Activated effector memory CD4-positive, alpha-beta T cell treated with Interleukin-2 at 50 U/mL for 16 hours (primary cell): ENCODE results near the gene TEPSIN.

Experiments used
- DNase-seq: peaks from one replicate; pipeline ENCODE4 v3.0.0-alpha.2; 2020

Gene TEPSIN, protein sequence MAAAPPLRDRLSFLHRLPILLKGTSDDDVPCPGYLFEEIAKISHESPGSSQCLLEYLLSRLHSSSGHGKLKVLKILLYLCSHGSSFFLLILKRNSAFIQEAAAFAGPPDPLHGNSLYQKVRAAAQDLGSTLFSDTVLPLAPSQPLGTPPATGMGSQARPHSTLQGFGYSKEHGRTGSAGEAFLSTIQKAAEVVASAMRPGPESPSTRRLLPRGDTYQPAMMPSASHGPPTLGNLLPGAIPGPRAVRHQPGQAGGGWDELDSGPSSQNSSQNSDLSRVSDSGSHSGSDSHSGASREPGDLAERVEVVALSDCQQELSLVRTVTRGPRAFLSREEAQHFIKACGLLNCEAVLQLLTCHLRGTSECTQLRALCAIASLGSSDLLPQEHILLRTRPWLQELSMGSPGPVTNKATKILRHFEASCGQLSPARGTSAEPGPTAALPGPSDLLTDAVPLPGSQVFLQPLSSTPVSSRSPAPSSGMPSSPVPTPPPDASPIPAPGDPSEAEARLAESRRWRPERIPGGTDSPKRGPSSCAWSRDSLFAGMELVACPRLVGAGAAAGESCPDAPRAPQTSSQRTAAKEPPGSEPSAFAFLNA

DNA sequence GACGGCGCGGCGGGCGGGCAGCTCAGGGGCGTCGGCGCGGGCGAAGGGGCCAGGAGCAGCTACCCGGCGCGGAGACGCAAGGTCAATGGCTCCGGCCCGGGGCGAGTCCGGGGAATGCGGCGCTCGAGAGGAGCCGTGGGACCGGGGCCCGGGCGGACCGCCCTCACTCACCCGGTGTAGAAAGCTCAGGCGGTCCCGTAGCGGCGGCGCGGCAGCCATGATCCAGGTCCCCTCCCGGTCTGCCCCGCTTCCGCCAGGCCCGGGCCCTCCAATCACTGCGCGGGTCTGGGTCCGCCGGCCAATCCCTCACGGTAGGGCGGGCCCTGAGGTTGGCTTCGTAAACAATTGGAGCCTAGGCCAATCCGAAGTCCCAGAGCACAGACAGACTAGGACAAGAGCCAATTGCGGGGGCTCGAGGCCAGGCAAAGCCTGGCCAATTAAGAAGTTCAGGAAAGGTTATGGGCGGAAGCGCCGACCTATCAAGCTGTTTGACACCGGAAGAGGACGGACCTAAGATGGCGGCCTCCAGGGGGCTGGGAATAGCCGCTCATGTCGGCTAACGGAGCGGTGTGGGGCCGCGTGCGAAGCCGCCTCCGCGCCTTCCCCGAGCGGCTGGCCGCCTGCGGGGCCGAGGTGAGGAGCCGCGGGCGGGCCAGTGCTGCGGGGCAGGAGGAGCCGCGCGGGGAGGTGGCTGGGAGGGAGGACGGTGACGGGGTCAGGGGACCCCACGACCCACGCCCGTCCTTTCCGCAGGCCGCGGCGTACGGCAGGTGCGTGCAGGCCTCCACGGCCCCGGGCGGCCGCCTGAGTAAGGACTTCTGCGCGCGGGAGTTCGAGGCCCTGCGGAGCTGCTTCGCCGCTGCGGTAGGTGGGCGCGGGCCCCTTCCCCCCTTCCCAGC, at the start of gene TEPSIN, which contains the start of gene NDUFAF8:
Gene TEPSIN (minus strand): TSS at position 241 of the 899 bp plus-strand sequence. CDS start 22 bp downstream, at position 219.
Gene NDUFAF8 (plus strand): TSS at position 504 of the 899 bp plus-strand sequence. CDS start 46 bp downstream, at position 550.
- peak; percentile 94 for DNase-seq

DNA sequence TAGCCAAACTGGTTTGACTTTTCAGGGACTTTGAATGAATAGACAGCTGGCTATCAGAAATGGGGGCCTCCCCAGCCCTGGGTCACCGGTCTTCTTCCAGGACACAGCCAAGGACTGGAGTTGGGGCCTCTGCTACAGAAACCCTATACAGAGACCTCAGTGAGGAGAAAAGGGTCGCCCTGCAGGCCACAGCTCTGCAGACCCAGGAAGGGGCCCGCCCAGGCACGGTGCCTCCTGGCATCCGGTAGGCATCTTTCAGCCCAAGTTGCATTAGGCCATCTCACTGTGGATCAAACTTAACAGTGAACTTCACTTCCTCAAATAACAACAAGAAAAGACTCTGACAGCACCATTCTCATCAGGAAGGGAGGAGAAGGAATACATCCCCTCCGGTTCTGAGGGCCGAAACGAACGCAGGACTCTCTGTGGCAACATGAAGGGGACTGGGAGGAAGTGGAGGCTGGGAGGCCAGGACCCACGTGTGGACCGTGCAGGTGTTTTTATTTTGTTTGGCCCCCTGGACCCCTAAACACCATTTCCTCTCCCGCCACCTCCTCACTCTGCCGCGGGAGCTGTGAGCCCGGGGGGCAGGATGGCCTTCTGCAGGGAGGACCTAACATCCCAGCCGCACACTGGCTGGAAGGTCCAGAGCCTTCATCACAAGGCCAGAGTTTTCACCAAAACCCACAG, 49.0 kb upstream of the TEPSIN start:
- DNase-seq: peak; percentile 12

DNA sequence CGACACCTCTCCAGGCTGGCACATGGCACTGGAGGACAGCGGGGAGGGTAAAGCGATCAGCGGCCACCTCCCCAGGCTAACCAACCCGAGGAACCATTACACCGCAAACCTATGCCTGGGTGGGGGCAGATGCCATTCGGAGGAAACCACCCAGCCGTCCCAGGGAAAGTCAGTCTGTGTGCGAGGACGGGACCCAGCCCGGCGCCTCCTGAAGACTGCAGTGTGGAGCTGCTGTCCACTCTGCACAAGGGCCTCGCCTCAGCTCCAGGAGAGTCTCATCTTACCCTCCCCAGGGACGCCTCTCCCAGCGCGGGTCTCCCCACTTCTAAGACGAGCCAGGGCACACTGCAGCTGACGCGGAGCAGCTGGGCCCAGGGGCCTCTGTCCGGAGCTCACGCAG, 48.3 kb upstream of the TEPSIN start:
- DNase-seq: no peak

DNA sequence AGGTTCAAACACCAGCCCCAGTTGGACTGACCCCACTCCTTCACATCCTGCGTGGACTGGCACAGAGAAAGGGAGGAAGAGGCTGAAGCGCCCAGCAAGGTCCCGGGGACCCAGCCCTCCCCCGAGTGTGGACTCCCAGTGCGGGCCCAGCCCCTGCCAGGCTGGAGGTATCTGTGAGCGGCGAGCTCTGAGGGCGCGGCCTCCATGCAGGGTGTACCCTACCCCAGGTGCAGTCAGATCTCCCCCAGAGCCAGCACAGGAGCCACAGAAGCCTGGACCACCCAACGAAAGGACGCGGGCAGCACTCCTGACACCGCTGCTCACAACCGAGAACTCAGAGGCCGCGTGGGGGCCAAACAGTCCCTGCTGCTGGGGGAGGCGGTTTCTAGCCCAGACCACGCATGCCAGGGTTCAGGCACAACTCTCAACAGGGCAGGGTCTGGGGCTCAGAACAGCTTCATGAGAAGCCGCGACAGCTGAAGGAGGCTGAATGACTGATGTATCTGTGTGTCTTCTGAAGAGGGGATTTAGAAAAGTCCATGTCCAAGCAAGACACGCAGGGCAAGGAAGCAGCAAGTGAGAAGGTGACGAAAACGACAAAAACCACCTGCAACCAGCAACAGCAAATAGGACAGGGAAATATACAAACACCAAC, 47.8 kb upstream of the TEPSIN start:
- DNase-seq: no peak

DNA sequence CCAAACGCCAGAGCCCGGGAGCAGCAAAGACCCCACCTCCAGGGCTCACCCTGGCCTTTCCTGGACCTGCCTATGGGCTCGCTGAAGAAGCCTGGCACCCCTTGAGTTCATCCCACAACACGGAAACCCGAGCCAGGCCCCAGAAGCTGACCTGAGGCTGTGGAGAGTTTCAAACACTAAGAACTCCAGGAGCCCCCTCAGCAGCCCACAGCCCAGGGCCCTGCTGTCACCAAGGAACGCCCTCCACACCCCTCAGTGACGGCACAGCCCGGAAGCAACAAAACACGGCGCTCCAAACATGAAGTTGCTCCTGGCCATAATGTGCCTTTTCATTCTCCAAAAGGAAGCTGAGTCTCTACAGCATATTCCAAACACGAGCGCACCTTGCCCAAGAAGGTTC, 47.0 kb upstream of the TEPSIN start:
- DNase-seq: no peak

DNA sequence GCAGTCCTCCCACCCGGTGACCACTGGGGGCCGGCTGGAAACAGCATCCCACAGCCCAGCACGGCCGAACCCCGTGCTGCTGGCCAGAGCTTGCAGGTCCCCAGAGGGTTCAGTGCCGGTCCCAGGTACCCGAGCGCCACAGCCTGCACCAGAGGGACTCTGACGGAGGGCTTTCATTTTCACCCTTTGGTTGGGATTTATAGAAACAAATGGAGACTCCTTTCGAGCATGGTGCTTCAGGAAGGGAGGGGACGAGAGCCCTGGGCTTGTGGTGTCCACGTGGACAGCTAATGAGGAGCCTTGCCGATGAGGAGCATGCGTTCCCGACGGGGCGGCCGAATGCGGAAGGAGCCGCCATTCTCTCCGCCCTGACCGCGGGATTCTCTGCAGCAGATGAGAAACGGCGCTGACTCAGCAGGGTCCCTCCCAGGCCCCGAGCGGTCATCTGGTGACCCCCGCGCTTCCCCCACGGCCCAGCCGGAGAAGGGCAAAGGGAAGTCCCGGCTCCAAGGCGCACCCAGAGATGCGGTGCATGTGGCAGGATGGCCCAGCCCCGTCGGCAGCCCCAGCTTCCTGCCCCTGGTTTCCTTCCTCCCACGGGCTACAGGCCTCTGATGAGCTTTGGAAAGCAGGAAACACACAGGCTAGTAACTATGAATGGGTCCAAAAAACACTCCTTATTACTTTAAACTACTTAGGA, 46.5 kb upstream of the TEPSIN start:
- DNase-seq: peak; percentile 48

DNA sequence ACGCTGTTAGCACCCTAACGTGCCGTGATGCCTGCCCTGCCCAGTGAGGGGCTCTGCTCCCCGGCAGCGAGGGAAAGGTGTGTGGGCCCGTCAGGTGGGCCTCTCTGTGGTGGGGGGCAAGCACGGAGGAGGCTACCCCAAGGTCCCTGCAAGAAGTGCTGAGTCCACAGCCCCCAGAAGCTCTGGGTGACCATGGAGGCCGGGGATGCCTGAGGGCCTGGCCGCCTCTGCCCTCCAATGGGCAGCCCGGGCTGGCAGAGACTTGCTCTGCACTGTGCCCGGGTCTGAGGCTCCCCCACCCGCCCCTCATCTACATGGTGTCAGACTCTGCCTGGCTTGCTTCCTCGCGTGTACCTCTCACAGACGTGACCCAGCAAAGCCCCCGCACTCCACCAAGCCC, 44.0 kb upstream of the TEPSIN start:
- no peak for DNase-seq

DNA sequence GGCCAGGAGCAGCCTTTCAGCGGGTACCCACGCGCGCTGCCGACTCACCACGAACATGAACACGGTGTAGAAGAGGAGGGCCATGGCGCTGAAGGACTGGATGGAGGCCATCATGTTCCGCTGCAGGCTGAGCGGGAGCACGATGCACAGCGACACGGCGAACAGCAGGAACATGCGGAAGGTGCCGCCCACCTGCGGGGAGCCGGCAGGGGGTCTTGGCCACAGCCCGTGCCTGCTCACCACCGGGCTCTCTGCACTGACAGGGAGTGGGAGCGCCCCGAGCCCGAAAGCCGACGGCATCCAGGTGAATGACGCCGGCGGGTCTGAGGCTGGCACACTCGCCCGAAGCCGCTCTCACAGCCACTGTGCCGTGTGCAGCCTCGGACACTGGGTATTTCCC, 43.3 kb upstream of the TEPSIN start:
- no peak for DNase-seq

DNA sequence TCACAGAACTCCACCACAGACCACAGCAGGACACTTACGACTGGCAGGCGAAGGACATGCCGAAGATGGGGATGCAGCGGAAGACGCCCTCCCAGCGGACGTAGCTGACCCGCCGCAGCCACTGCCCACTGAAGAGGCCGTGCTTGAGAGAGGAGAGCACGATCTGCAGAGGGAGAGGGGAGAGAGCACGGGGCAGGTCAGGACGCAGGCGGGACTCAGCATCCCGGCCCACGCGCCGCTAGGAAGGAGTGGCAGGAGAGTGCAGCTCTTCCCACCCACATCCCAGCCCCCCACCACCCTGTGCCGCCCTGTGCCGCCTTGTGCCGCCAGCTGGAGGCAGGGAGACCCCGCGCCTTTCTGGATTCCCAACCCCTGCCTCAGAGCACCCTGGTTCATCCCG, 41.7 kb upstream of the TEPSIN start:
- no peak for DNase-seq

DNA sequence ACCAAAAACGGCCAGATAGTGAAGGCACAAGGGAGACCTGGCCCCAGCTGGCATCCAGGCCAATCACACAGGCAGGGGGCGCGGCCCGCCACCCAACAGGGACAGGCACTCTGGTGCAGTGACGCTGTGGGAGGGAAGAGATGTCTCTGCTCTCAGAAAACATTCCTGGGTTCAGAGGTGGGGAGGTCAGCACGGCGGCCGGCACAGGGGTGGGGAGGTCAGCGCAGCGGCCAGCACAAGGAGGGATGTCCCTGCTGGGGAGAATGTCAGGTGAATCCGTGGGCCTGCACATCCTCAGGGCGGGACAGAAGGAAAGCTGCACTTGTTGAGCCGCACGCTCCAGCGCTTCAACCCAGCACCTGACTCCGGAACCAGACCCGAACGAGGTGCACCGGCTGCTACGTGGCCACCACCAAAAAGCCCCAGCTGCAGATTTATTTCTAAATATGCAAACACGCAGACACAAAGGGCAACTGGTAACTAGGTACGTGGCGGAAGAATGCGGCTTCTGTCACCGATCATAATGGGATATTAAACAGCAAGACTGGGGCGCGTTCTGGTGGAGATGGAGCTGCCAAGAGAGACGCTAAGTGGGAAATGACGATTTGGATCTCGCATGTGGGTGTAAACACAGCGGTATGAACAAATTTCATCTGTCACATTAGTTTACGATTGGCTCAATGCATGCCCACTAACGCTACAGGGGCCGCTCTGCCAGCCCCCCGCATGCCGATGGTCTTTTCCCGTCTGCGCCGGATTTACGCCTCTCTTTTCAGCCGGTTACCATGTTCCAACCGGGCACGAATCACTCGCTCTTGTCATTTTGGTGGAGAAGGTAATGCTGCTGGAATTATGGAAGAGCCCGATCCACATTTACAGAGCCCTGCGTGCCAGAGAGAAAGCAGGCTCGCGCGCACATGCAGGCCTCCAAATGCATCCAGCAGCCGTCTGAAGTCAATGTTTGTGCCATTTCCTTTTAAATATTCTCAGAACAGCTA, 40.7 kb upstream of the TEPSIN start:
- DNase-seq: no peak

DNA sequence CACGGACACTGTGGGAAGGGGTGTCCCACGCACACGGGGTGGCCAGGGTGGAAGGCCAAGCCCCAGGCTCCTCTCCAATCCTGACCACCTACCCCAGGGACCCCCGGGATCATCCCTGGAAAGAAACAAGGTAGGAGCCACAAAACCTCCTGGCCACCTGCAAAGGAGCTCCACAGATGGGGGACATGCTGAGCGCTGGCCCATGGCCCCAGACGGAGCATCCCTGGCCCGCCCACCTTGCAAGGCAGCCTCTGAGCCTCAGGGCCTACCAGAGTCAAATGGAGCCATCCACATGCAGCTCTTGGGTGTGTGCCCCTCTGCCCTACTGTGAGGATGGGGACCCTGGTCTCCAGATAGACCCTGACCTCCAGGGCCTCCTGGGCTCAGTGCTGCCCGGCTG, 40.0 kb upstream of the TEPSIN start:
- no peak for DNase-seq

DNA sequence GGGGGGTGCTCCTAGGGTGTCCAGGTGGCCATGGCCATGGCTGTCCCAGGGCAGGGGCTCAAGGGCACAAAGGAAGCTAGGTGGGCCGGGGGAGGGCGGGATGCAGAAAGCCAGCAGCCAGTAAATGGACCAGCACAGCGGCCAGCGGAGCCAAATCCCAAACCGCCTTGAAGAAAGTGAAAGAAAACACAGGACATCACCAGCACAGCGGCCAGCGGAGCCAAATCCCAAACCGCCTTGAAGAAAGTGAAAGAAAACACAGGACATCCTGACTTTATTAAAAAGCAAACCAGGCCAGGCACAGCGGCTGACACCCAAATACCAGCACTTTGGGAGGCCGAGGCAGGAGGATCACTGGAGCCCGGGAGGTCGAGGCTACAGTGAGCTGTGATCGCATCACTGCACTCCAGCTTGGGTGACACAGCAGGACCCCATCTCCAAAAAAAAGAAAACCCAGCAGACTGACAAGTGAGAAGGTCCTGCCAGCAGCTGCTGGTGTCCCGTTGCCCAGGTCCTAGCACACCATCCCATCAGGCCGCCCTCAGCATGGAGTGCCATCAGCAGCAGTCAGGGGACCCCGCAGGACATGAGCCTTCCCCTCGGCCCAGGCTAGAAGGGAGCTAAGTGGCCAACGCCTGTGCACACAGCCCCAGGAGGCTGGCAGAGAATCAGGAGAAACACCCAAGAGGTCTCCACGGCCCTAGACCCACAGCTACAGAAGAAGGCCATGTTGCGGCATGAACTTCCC, 39.3 kb upstream of the TEPSIN start:
- no peak for DNase-seq

DNA sequence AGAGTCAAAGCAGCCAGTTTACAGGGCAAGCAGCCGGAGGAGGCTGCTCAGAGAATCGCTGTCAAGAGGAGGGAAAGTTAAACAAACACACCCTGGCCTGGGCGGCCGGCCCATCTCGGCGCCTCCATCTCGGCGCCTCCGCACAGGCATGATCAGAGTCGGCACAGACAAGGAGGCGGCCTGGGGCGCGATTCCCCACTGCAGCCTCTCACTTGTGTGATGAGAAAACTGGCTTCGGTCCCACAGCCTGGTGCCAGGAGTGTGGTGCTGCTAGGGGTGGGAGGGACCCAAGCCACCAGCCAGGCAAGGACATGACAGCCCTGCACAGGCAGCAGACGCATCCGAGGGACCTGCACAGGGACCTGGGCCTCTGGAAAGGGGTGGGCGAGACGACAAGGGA, 38.6 kb upstream of the TEPSIN start:
- no peak for DNase-seq

DNA sequence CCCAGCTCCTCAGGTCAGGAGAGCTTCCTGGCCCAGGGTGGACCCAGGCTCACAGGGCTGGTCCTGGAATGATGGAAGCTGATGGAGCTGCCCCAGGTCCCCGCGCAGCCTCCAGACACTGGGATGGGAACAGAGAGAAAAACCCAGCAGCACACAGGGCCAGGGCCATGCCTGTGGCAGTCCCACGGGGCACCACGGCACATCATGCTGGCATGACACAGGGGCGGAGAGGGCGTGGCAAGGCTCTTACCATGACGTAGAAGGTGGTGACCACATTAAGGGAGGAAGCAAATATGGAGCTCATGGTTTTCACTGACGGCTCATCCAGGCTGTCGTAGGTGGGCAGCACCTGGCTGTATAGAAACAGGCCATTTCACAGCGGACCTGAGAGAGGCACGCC, 37.9 kb upstream of the TEPSIN start:
- DNase-seq: no peak

DNA sequence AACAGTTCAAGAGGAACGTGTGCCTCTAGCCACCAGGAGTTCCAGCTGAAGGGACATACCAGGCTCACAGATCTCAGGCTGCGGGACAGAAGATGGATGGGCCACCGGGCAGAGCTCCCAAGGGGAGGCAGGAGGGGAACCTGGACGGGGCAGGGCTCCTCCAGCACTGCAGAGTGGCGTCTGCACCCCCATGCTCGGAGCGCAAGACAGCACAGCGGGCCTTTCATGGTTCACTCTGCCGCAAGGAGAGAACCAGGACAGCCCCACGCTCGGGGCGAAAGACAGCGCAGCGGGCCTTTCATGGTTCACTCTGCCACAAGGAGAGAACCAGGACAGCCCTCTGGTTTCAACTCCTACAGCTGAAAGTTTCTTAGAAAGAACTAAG, 35.6 kb upstream of the TEPSIN start:
- DNase-seq: no peak

DNA sequence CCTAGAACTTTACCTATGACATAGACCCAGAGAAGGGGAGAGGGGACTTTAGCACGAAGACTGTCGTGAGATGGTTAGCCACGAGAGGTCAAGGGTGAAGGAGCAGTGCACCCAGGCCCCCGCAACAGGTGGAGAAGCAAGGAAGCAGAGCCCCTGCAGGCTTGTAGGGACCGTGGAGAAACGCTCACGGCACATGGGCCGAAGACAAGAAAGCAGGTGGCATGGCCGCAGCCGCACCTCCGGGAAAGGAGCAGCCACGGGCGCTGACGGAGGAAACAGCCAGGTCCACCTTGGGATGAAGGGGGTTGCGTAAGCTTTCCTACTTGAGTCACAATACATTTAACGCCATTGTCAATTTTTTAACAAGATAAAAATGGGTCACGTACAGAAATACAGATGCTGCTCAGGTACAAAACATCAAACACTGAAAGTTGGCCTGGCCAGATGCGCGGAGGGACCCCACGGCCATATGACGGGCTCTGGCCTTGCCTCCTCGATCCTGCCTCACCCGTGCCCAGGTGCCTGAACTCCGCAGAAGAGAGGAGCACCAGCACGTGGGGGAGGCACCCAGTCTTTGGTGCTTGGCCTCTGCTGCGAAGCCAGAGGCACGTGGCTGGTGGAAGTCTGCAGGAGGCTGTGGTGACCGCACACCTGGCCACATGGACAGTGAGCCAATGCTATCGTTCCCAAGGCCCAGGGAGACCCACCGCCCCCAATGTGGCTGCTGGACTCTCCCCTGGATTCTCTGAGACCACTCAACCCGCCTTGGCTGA, 35.0 kb upstream of the TEPSIN start:
- DNase-seq: no peak

DNA sequence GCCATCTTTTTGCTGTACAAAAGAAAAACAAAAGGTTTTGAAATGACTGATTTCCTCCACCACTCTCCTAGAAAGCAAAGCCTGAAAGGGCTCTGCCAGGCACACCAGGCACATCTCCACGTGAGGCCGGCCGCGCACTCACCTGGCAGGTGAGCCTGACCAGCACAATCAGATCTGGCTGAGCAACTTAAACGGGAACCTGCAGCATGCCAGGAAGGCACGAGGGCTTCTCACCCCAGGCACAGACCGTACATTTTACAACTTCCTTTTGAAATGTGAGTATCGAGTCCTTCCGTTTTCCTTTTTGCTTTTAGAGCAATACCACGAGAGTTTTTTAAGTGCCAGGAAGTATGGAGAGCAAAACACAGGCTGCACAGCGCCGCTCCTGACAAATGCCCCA, 33.8 kb upstream of the TEPSIN start:
- no peak for DNase-seq

DNA sequence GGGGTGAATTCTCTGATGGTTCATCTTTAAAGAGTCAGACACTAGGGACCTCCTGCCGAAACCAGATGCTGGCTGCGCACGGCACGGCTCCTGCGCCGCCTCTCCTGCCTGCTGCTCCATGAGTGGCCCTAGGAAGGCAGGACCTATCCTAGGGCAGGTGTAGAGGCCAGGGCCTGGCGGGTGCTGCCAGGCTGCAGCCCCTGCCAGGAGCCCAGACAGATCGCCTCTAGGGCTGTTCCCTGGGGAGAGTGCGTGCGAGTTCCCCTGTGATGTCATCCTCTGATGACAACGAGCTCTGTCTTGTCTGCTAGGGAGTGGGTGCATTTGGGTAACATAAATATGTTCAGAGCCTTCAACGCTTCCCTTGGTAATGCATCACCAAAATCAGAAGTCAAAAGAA, 32.4 kb upstream of the TEPSIN start:
- DNase-seq: no peak

DNA sequence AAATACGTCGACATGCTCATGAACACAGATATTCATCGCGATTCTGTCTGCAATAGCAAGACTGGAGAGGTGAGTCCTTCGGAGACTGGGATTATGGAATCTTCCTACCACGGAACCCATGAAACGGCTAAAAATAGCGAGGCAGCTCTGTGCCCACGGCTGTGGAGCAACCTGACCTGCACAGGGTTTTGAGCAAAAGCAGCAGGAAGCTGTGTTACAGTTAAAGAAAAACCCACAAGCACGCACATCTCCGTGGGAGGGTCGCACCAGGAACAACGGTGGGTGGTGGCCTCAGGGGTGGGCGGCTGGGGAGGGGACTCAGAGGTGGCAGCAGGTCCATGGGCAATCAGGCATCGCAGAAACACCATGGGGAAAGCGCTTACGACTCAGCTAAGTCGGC, 31.4 kb upstream of the TEPSIN start:
- no peak for DNase-seq
